Thoracic aorta (tissue), 2 donors: ENCODE data around the gene CDK5RAP2. TPM values are rescaled to one million over a fixed set of nuclear protein-coding genes. Genes with fewer than 3 reads are reported as not detected.

ENCODE experiments used
- ATAC-seq: fragments of 150-250 bp; one replicate; pipeline ENCODE4 v1.8.0; 2017; ENCODE audit warnings: low read depth; ENCODE audit not compliant: insufficient number of reproducible peaks, low FRiP score
- DNase-seq: peaks from one replicate; pipeline ENCODE4 v3.0.0-alpha.2; 2020; ENCODE audit warnings: low spot score
- H3K27ac ChIP-seq, 2 donors: fragments of 200-600 bp; sonication (generic); 1 replicate in 1 of 2; 2 replicates in 1 of 2; pipeline ENCODE4 v1.5.1; 2016; ENCODE audit warnings: mild to moderate bottlenecking in 2 of 2, moderate library complexity in 2 of 2
- H3K27me3 ChIP-seq: fragments of 200-600 bp; sonication (generic); replicated peaks from 2 replicates; pipeline ENCODE4 v1.6.0; 2016; ENCODE audit warnings: mild to moderate bottlenecking; ENCODE audit not compliant: insufficient read depth
- H3K36me3 ChIP-seq: fragments of 200-600 bp; sonication (generic); one replicate; pipeline ENCODE4 v1.5.1; 2016
- H3K4me1 ChIP-seq, 2 donors: fragments of 200-600 bp; sonication (generic); 1 replicate in 1 of 2; 2 replicates in 1 of 2; pipeline versions ENCODE4 v1.5.1 to v1.6.0; 2016; ENCODE audit warnings: low read depth in 2 of 2, mild to moderate bottlenecking in 1 of 2; ENCODE audit not compliant: control insufficient read depth in 1 of 2
- H3K4me3 ChIP-seq: fragments of 200-600 bp; sonication (generic); 2 replicates; pipeline ENCODE4 v1.5.1; 2016; ENCODE audit warnings: mild to moderate bottlenecking
- H3K9me3 ChIP-seq: fragments of 200-600 bp; sonication (generic); 2 replicates; pipeline ENCODE4 v1.5.1; 2016
- CTCF ChIP-seq: fragments of 200-600 bp; sonication (generic); IDR thresholded peaks from one replicate; pipeline ENCODE4 v1.5.1; 2019; ENCODE audit warnings: antibody characterized with exemption
- total RNA-seq, 2 donors: library from RNA; depleted of rRNA; stranded (reverse); fragments of >200 nt; gene quantifications; one replicate each; pipeline versions ENCODE4 v1.1.0 to v1.2.3, GENCODE V29; 2016

CDK5RAP2 gene
- total RNA-seq, 2 donors from 2014 or later = 67.8 to 132 TPM

GRCh38 chr9:120572472-120572871, 7.5 kb downstream of the CDK5RAP2 start:
- Histone ChIP-seq H3K9me3 (no peaks in the 10 kb centered on the region), H3K4me1 (peaks cover 16 to 32% of the 10 kb centered on the region in 2 donors), H3K36me3 (peaks cover 15% of the 10 kb centered on the region), H3K27ac (peak overlapping the region in 1 of 2 donors; percentile 44), H3K4me3 (no peak overlapping the region), H3K27me3 (no peaks in the 10 kb centered on the region)
- DNase-seq = no peak
- TF ChIP-seq CTCF = no peak
- no peak for ATAC-seq

GRCh38 chr9:120571443-120572257, 8.3 kb downstream of the CDK5RAP2 start:
- Histone ChIP-seq H3K9me3 (no peaks in the 10 kb centered on the region), H3K27ac (peak overlapping the region; percentile 62 to 67), H3K4me3 (no peak overlapping the region), H3K4me1 (peaks cover 16 to 32% of the 10 kb centered on the region in 2 donors), H3K36me3 (peaks cover 18% of the 10 kb centered on the region), H3K27me3 (no peaks in the 10 kb centered on the region)
- ATAC-seq (peak; percentile 68), DNase-seq (peak; percentile 21)
- no peak for TF ChIP-seq CTCF

GRCh38 chr9:120570296-120570695, 9.7 kb downstream of the CDK5RAP2 start:
- peak overlapping the region; percentile 62 to 67 for H3K27ac ChIP-seq
- H3K4me1 ChIP-seq = peaks cover 16 to 32% of the 10 kb centered on the region in 2 donors
- ATAC-seq (no peak), DNase-seq (no peak)
- no peaks in the 10 kb centered on the region for H3K27me3 ChIP-seq
- TF ChIP-seq CTCF = no peak
- H3K9me3 ChIP-seq = no peaks in the 10 kb centered on the region
- no peak overlapping the region for H3K4me3 ChIP-seq
- H3K36me3 ChIP-seq = peaks cover 32% of the 10 kb centered on the region

- Histone ChIP-seq H3K4me3 (no peak overlapping the region), H3K36me3 (peaks cover 32% of the 10 kb centered on the region), H3K9me3 (no peaks in the 10 kb centered on the region), H3K27ac (peak overlapping the region; percentile 62 to 67), H3K4me1 (peaks cover 16 to 32% of the 10 kb centered on the region in 2 donors), H3K27me3 (no peaks in the 10 kb centered on the region)
- no peak for TF ChIP-seq CTCF
- DNase-seq (no peak), ATAC-seq (no peak)
Measured at GRCh38 chr9:120569556-120569955, 10.4 kb downstream of the CDK5RAP2 start.

- H3K4me1 ChIP-seq = peaks cover 16 to 32% of the 10 kb centered on the region in 2 donors
- DNase-seq (no peak), ATAC-seq (no peak)
- H3K27me3 ChIP-seq = no peaks in the 10 kb centered on the region
- no peak for TF ChIP-seq CTCF
- H3K27ac ChIP-seq = no peak overlapping the region
- H3K9me3 ChIP-seq = no peaks in the 10 kb centered on the region
- no peak overlapping the region for H3K4me3 ChIP-seq
- H3K36me3 ChIP-seq = peaks cover 34% of the 10 kb centered on the region
Measured at GRCh38 chr9:120568816-120569215, 11.2 kb downstream of the CDK5RAP2 start.
